ENCODE results near the gene GATC.

Gene GATC

DNA sequence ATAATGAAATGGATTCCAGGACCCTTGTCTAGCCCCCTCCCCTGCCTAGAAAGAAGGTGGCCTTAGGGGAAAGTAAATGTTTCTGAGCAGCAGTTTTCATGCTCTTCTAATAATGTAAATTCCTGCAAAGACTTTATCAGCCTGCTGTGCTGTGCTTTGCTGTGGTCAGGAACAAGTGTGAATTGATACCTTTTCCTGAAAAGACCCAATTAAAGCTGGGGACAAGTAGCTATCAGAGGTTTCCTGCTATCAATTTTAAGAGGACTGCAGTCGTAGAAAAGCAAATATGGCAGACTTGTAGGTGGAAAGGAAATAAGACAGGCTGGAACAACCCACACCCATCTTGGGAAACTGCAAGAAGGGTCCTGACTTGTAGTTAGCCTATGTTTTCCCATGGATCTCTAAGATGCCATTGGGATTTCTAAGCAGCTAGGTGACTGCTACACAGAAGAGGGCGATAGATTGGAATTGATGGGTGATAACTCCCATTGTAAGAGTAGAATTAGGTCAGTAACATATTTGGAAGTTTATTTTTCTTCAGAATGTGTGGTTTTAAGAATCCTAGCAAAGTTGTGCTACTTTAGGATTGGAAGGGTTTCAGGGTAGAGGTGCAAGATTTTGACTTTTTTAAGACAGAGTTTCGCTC is 52.7 kb downstream of the GATC start:
- peak in 1 of 3 experiments; percentile 10 for DNase-seq

- no peak for DNase-seq
Observed at GRCh38 chr12:120500581-120500980, 54.3 kb downstream of the GATC start.

GRCh38 chr12:120504587-120504986 is 58.3 kb downstream of the GATC start:
- DNase-seq = no peak

- DNase-seq = no peak
Observed at GRCh38 chr12:120508537-120508936, 62.3 kb downstream of the GATC start.
